Astrocyte of the cerebellum (primary cell): ENCODE measurements around the gene ASCC2.

Experiments used
- DNase-seq: peaks from one replicate; pipeline ENCODE4 v3.0.0-alpha.2; 2011; ENCODE audit warnings: low read depth
- H3K4me3 ChIP-seq: 2 replicates; pipeline ENCODE4 v1.5.1; 2011; ENCODE audit warnings: mild to moderate bottlenecking, low read depth, low read length, moderate library complexity
- in situ Hi-C: cut with HindIII; loops from 2 replicates; pipeline ENCODE4 v1.10.0; 2017; ENCODE audit warnings: low sequenced_read_pairs
- TF ChIP-seq, protein P1 (sequence below): IDR thresholded peaks from 2 replicates; pipeline ENCODE4 v1.5.1; 2012; ENCODE audit warnings: low read length, low read depth, moderate library complexity, mild to moderate bottlenecking; ENCODE audit errors: missing control alignments

ASCC2 gene, protein sequence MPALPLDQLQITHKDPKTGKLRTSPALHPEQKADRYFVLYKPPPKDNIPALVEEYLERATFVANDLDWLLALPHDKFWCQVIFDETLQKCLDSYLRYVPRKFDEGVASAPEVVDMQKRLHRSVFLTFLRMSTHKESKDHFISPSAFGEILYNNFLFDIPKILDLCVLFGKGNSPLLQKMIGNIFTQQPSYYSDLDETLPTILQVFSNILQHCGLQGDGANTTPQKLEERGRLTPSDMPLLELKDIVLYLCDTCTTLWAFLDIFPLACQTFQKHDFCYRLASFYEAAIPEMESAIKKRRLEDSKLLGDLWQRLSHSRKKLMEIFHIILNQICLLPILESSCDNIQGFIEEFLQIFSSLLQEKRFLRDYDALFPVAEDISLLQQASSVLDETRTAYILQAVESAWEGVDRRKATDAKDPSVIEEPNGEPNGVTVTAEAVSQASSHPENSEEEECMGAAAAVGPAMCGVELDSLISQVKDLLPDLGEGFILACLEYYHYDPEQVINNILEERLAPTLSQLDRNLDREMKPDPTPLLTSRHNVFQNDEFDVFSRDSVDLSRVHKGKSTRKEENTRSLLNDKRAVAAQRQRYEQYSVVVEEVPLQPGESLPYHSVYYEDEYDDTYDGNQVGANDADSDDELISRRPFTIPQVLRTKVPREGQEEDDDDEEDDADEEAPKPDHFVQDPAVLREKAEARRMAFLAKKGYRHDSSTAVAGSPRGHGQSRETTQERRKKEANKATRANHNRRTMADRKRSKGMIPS

DNA sequence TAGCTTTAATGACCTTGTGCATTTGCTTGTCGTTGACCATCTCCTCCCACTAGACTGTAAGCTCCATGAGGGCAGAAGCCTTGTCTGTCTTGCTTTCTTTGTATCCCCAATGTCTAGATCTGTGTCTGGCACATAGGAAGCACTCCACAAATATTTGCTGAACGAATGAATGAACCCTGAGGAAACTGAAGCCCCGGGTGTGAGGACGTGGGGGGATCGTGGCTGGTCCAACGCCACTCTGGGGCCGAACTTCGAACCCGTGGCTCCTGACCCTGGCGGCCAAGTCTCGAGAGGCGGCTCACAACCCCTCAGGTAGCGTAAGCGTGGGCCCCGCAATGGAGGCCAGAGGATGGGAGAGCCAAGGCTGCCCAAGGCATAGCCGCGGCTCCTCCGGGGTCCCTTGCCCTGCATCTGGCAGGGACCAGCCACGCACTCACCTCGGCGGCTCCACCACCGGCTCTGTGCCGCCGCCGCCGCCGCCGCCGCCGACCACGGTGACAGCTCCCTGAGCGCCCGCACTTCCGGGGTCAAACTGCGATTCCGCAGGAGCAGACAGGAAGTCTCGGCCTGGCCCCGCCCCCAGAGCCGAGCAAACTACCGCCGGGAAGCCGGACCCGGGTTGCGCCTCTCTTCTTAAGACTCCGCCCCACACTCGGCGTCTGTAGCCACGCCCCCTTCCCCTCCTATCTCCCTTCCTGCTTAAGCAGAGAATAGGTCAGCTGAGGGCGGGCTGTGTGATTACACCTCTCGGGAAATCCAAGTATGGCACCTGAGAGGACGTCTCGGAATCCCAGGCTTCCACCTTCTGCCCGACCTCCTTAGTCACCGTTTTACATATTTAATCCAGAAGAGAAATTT lies at the start of gene ASCC2:
ASCC2 (minus strand) TSS at position 534 of the 858 bp plus-strand sequence. CDS start 5,949 bp downstream, outside the sequence.
- peak; percentile 84 for DNase-seq
- H3K4me3 ChIP-seq = peak within 1 kb of the TSS; percentile 94
- in situ Hi-C loops = no loop called here
- TF ChIP-seq, protein P1, sequence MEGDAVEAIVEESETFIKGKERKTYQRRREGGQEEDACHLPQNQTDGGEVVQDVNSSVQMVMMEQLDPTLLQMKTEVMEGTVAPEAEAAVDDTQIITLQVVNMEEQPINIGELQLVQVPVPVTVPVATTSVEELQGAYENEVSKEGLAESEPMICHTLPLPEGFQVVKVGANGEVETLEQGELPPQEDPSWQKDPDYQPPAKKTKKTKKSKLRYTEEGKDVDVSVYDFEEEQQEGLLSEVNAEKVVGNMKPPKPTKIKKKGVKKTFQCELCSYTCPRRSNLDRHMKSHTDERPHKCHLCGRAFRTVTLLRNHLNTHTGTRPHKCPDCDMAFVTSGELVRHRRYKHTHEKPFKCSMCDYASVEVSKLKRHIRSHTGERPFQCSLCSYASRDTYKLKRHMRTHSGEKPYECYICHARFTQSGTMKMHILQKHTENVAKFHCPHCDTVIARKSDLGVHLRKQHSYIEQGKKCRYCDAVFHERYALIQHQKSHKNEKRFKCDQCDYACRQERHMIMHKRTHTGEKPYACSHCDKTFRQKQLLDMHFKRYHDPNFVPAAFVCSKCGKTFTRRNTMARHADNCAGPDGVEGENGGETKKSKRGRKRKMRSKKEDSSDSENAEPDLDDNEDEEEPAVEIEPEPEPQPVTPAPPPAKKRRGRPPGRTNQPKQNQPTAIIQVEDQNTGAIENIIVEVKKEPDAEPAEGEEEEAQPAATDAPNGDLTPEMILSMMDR = no peak

DNA sequence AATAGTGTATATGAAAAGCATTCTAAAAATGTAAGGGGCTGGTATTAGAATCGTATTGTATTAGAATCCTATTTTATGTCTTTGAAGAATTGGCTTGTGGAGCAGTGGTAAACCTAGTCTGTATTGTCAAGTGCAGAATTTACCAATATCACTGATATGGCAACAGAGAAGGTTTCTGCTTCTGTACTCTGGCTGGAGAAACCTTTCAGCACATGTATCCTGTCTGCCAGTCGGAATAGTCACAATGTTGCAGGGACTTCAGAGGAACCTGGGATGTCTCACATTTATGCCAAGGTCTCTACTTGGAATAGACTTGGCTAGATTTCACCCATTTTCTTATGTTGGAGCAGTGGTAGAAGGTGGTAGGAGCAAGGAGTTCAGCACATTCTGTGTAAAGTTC lies 49.3 kb upstream of the ASCC2 start:
- TF ChIP-seq, protein P1 = no peak
- H3K4me3 ChIP-seq = no peak overlapping the region
- DNase-seq = no peak
- in situ Hi-C loops = no loop called here

DNA sequence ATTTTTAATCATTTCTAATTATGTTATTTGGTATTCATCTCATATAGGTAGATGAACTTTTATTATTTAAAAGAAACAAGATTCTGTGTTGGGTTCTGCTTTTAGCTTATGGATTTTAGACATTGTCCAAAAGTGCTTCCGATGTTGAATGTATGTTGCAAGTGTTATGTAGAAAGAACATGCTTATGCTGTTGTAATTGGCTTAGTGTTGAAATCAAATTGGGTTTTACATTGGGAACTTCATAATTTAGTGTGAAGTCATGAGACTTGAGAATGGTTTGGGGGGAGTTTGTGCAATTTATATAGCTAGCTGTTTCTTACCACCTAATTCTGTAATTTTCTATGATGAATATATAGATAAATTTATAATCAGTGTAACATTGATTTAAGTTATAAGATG lies 48.5 kb upstream of the ASCC2 start:
- H3K4me3 ChIP-seq = no peak overlapping the region
- DNase-seq = no peak
- TF ChIP-seq, protein P1 = no peak
- in situ Hi-C loops = no loop called here

DNA sequence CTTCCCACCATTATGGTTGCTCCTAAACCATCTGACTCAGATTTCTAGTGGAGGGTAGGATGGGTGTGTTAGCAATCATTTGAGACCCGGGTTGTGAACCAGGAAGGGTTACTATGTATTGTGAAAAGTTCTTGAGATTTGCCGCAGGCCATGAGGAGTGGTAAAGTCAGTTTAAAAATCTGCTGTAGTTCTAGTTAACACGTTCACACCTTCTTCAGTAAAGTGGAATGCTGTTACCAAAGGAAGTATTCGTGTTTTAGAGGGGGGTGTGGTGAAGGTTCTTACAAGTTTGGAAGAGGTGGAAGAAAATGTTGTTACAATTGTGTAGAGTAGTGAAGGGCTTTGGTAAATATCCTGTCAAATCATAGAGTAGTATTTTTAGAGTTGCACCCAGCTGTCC lies 47.5 kb upstream of the ASCC2 start:
- TF ChIP-seq, protein P1 = no peak
- no peak for DNase-seq
- in situ Hi-C loops = no loop called here
- no peak overlapping the region for H3K4me3 ChIP-seq

DNA sequence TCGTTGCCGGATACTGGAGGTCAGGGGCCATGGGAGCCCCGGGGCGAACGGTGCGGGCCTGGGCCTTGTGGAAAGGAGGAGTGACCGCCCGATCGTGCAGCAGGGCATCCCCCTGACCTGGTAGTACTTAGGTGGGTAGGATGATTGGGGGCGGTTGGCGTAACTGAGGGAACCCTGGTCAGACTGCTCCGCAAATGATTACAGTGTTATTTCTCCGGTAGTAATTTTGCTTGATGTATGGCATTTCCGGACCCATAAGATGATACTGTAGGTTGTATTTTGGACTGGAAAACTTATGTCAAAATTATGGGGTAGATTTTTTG lies 45.7 kb upstream of the ASCC2 start:
- DNase-seq = no peak
- H3K4me3 ChIP-seq = peak overlapping the region; percentile 96
- in situ Hi-C loops = no loop called here
- TF ChIP-seq, protein P1 = no peak

DNA sequence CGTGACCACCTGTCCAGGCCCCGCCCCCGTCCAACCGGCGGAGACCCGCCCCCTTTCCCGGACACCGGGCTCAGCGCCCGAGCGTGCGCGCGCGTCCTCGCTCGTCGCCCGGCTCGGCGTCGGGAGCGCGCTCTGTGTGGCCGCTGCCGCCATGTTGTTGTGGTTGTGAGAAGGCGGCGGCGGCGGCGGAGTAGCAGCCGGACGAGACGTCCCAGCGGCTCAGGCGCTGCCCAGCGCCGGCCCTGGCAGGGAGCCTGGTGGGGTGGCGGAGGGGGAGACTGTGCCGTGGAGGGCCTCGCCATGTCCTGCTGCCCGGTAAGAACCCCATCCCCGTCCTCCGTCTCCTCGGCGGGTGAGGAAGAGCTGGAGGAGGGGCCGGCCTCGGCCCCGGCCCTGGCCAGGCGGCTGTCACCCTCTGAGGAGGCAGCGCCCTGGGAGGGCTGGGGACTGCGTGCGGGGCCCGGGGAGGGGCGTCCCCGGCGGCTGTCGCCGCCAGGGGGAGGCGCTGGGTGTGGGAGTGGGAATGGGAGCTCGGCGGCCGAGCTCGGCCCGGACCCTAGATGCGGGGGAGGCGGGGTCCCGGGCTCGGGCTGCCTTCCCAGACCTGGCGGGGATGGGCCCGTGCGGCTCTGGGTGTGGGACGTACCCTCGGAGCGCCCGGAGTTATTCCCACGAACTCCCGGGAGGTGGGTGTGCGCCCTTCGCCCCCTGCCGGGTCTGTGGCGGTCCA lies 45.1 kb upstream of the ASCC2 start, which contains the start of gene MTMR3:
MTMR3 (plus strand) TSS at position 130 of the 730 bp plus-strand sequence. CDS start 87,886 bp downstream, outside the sequence.
- TF ChIP-seq, protein P1 = peak; percentile 50
- peak within 1 kb of the TSS; percentile 96 for H3K4me3 ChIP-seq
- peak; percentile 65 for DNase-seq
- in situ Hi-C loops = no loop called here
